GM12874 (cell line): ENCODE measurements around the gene SF3A2.

Experiments used
- CTCF ChIP-seq: IDR thresholded peaks from 2 replicates; pipeline ENCODE4 v1.5.1; 2011; ENCODE audit warnings: low read depth, mild to moderate bottlenecking, control low read depth, low read length, moderate library complexity; ENCODE audit not compliant: insufficient read depth

Gene SF3A2

GRCh38 chr19:2216361-2217225 is 20.0 kb upstream of the SF3A2 start:
- TF ChIP-seq CTCF, result no peak

GRCh38 chr19:2217591-2217990 is 19.0 kb upstream of the SF3A2 start:
- no peak for TF ChIP-seq CTCF

DNA sequence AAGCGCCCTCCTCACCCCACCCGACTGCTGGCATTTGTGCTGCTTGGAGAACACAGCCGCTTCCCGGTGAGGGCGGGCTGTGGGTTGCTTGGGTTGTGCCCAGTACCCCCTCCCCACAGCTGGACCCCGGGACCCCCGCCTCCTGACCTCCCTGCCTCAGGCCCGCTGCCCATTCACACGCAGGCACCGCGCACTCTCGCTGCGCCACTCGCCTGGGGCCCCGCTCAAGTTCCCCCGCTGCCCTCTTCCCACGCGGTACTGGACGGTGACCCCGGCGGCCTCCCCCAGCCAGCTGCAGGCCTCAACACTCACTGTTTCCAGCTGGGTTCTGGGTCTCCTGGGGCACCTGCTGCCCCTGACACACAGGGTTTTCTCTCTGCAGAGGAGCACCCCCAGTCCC is 16.9 kb upstream of the SF3A2 start:
- no peak for TF ChIP-seq CTCF

GRCh38 chr19:2221250-2221831 is 15.3 kb upstream of the SF3A2 start:
- no peak for TF ChIP-seq CTCF

DNA sequence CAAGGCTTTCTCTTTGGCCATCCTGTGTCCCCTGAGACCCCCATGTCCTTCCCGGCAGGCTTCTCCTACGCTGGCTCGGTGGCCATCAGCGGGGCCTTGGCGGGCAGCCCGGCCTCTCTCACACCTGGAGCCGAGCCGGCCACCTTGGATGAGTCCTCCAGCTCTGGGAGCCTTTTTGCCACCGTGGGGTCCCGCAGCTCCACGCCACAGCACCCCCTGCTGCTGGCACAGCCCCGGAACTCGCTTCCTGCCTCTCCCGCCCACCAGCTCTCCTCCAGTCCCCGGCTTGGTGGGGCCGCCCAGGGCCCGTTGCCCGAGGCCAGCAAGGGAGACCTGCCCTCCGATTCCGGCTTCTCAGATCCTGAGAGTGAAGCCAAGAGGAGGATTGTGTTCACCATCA is 14.7 kb upstream of the SF3A2 start:
- TF ChIP-seq CTCF, result no peak; the same call in 1 of the 2 replicates

DNA sequence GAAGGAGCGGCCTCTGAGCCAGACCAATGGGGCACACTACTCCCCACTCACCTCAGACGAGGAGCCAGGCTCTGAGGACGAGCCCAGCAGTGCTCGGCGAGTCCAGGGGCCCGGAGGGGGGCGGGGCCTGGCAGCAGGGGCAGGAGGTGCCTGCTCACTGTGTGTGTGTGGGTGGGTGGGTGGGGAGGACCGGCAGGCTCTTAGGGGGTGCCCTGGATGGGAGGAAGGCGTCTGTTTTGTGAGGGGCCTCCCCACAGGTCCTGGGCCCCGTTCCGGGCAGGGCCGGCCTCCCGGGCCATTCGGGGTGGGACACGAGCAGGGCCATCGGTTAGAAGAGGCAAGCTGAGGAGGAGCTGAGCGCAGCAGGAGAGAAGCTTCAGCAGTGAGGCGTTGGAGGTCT is 13.2 kb upstream of the SF3A2 start:
- TF ChIP-seq CTCF, result no peak

GRCh38 chr19:2223959-2224358 is 12.7 kb upstream of the SF3A2 start:
- TF ChIP-seq CTCF, result no peak
